Activated CD4-positive, CD25-positive, alpha-beta regulatory T cell treated with anti-CD3 and anti-CD28 coated beads, Interleukin-2, amount 50 U/mL, for 72 hours (primary cell): ENCODE results near the gene BCL2L1.
A peak's percentile ranks its signal among the peaks of the same experiment; 100 is the strongest.
"Not testable (repeated sequence)": the region's sequence is repeated elsewhere in the genome, so short reads cannot be mapped to it uniquely, and the experiment has no call there.

Experiments used
- DNase-seq: peaks from one replicate; pipeline ENCODE4 v3.0.0; 2021

BCL2L1 gene

GRCh38 chr20:31673943-31674463 is 48.7 kb downstream of the BCL2L1 start:
- DNase-seq: no peak

- DNase-seq: no peak
Measured at GRCh38 chr20:31673435-31673834, 49.2 kb downstream of the BCL2L1 start.

- DNase-seq: no peak
Measured at GRCh38 chr20:31671324-31671723, 51.3 kb downstream of the BCL2L1 start.

GRCh38 chr20:31670371-31671228 is 52.1 kb downstream of the BCL2L1 start:
- DNase-seq: no peak

- DNase-seq: no peak
Measured at GRCh38 chr20:31669876-31670275, 52.8 kb downstream of the BCL2L1 start.

- not testable (repeated sequence) for DNase-seq
Measured at GRCh38 chr20:31668944-31669343, 53.7 kb downstream of the BCL2L1 start.

- DNase-seq: no peak
Measured at GRCh38 chr20:31667315-31668285, 55.1 kb downstream of the BCL2L1 start.

GRCh38 chr20:31666258-31667042 is 56.2 kb downstream of the BCL2L1 start:
- no peak for DNase-seq

- no peak for DNase-seq
Measured at GRCh38 chr20:31665753-31666152, 56.9 kb downstream of the BCL2L1 start.

- DNase-seq: no peak
Measured at GRCh38 chr20:31664696-31665354, 57.8 kb downstream of the BCL2L1 start.

GRCh38 chr20:31663838-31664695 is 58.6 kb downstream of the BCL2L1 start:
- DNase-seq: no peak

GRCh38 chr20:31663524-31663837 is 59.2 kb downstream of the BCL2L1 start:
- DNase-seq: no peak

- no peak for DNase-seq
Measured at GRCh38 chr20:31662372-31662854, 60.3 kb downstream of the BCL2L1 start.

GRCh38 chr20:31661625-31662371 is 60.9 kb downstream of the BCL2L1 start:
- peak; percentile 79 for DNase-seq

GRCh38 chr20:31654534-31654933 is 68.1 kb downstream of the BCL2L1 start:
- no peak for DNase-seq

GRCh38 chr20:31653561-31653960 is 69.1 kb downstream of the BCL2L1 start:
- DNase-seq: no peak

GRCh38 chr20:31652917-31653396 is 69.7 kb downstream of the BCL2L1 start:
- DNase-seq: no peak

- DNase-seq: not testable (repeated sequence)
Measured at GRCh38 chr20:31648104-31648503, 74.6 kb downstream of the BCL2L1 start.

GRCh38 chr20:31644701-31645100 is 78.0 kb downstream of the BCL2L1 start:
- DNase-seq: no peak

- no peak for DNase-seq
Measured at GRCh38 chr20:31643522-31643921, 79.1 kb downstream of the BCL2L1 start.
